GM21381 (cell line): Measurements from ENCODE around the gene HBE1.

ENCODE experiments used
- ATAC-seq: cut with Tn5 transposase; IDR thresholded peaks from one replicate; pipeline ENCODE4 v1.9.1; 2021; ENCODE audit warnings: mild to moderate bottlenecking, moderate library complexity; ENCODE audit not compliant: unreplicated experiment

The HBE1 gene

DNA sequence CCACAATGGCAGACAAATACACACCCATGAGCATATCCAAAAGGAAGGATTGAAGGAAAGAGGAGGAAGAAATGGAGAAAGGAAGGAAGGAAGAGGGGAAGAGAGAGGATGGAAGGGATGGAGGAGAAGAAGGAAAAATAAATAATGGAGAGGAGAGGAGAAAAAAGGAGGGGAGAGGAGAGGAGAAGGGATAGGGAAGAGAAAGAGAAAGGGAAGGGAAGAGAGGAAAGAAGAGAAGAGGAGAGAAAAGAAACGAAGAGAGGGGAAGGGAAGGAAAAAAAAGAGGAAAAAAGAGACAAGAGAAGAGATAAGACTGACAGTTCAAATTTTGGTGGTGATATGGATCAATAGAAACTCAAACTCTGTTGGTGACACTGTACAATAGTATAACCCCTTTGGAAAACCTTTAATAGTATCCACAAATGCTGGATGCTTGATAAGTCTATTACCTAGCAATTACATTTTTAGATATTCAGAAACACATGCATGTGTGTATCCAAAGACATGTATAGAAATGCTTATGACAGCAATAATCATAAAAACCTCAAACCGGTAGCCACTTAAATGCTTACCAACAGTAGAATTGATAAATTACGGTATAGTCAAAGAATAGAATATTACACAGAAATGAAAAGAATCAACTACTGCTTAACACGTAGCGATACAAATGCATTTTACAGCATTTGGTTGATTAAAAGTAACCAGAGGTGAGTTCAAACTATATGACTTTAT is 34.2 kb downstream of the HBE1 start:
- ATAC-seq = no peak

DNA sequence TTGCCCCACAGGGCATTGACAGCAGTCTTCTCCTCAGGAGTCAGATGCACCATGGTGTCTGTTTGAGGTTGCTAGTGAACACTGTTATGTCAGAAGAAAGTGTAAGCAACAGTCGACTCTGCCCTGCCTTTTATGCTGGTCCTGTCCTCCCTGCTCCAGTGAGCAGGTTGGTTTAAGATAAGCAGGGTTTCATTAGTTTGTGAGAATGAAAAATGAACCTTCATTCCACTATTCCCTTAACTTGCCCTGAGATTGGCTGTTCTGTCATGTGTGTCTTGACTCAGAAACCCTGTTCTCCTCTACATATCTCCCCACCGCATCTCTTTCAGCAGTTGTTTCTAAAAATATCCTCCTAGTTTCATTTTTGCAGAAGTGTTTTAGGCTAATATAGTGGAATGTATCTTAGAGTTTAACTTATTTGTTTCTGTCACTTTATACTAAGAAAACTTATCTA is 35.3 kb downstream of the HBE1 start, which contains the start of gene HBD:
Gene HBD, minus strand, starts transcription at position 103 of the 454 bp plus-strand sequence. Its CDS starts 50 bp downstream, at position 53.
- ATAC-seq = peak; percentile 86

DNA sequence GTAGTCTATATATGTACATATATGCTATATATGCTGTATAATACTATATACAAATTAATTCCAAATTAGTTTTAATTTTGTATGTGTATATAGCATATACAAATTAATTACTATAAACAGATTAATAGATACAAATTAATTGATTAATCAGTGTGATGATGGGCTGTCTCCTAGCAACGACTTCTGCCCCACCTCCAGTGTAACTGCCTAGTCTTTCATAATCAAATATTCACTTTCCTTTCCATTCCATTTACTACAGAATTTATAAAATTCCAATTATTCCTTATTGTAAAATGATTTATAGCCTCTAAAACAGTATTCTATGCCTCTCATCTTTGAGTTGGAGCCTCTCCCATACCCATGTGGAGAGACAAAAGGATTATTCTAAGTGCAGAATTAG is 36.4 kb downstream of the HBE1 start:
- no peak for ATAC-seq

DNA sequence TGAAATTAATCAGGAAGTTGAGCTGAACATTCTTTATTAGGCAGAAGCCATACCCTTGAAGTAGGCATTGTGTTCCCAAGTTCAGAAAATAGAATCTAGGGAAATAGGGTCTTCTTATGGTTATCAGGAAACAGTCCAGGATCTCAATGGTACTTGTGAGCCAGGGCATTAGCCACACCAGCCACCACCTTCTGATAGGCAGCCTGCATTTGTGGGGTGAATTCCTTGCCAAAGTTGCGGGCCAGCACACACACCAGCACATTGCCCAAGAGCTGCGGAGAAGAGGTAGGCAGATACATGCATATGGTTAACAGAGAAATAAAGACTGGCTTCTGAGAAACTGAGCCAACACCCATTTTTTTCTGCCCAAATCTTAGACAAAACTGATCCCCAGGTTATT is 36.9 kb downstream of the HBE1 start:
- no peak for ATAC-seq

DNA sequence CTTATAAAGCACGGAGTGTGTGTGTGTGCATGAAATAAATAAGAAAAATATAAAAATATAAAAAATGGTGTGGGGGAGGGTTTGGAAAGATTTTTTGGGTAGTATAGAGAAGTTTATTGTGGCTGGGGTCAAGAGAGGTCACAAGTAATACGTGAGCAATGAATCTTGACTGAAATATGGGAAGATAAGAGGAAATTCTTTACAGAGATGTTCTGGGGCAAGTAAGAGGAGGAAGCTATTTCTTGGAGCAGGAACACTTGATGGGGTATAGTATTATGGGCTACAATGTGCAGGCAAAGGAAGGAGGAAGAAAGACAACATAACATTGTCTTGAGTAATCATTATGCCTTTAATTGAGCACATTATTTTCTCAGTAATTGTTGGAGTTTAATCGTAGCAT is 37.6 kb downstream of the HBE1 start:
- no peak for ATAC-seq

DNA sequence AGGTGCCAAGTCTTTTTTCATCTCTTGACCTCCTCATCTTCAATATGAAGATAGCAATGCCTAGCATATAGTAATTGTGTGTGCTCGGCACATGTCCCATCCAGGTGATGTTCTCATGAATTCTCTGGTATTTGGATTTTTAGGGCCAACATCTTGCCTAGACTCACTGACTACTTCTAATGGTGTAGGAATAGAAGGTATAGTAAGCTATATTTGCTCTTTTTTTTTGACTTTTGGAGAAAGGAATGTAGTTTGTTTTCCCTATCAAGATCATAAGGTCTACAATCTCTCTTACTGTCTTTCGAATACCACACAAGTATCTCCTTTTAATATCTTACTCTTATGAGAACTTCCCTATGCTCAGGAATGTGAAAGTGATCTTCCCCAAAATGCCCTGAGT is 38.6 kb downstream of the HBE1 start:
- ATAC-seq = no peak

DNA sequence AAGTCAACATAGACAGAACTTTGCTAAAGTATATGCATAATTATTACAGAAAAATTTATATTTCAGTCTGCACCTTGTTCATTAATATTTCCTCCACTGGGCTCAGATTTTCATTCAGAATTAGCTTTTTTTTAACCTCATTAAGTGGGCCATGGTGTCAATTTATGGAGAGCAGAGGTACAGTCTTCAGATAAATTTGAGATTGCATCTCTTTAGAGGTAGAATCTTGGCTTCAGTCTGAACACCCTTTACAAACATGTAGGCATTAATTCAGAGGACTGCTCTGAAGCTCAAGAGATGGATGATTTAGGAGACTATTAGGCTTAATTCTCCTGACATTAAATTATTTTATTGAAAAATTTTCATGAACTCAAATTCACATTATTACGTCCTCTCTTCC is 39.5 kb downstream of the HBE1 start:
- no peak for ATAC-seq

DNA sequence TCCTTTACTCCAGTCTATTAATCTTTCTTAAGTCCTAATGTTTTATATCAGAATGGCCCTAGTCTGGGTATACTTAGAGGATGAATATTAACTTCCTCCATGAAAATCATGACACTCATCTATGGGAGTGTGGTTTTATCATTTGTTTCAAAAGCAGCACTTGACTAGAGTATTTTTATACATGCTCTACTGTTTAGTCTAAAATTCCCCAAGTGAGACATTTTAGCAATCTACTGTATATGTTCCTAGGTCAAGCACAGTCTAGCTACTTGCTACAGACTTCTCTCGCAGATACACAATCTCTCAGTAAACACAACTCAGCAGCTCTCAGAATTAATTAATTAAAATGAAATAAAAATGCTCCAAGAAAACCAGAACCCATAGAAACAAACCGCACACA is 39.9 kb downstream of the HBE1 start:
- ATAC-seq = no peak

DNA sequence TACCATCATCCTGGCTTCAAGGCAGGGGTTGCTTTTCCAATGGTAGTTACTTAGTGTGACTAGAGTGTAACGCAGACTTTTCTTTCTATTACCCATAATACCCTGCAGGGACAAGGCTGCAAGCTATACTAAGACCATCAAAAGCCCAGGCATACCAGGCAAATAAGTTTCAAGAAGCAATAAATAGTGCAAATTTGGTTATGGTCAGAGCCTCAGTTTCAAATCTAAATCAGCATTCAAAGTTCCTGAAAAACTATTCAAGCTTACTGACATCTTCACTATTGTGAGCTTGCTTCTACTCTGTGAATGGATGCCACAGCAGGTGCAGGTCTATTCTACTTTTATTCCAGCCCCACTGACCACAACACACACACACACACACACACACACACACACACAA is 40.4 kb downstream of the HBE1 start:
- no peak for ATAC-seq

DNA sequence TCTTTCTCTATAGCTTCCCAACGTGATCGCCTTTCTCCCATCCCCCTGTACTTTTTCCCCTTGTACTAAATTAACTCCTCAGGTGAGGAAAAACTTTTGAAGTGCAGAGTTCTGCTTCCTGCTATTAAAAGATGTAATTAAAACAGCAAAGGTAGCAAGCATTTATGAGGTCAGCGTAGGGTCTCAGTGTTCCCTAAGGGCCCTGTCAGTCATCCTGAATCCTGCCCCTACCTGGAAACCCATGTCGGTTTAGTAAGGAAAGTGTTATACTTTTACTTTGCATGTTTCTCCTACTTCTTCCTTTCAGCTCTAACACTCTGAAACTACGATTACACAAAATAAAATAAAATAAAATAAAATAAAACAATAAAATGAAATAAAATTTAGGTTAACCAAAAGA is 41.6 kb downstream of the HBE1 start:
- ATAC-seq = no peak

DNA sequence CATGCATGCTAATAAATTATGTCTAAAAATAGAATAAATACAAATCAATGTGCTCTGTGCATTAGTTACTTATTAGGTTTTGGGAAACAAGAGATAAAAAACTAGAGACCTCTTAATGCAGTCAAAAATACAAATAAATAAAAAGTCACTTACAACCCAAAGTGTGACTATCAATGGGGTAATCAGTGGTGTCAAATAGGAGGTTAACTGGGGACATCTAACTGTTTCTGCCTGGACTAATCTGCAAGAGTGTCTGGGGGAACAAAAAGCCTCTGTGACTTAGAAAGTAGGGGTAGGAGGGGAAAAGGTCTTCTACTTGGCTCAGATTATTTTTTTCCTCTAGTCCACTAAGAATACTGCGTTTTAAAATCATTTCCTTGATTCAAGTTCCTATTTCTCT is 42.1 kb downstream of the HBE1 start:
- ATAC-seq = no peak

DNA sequence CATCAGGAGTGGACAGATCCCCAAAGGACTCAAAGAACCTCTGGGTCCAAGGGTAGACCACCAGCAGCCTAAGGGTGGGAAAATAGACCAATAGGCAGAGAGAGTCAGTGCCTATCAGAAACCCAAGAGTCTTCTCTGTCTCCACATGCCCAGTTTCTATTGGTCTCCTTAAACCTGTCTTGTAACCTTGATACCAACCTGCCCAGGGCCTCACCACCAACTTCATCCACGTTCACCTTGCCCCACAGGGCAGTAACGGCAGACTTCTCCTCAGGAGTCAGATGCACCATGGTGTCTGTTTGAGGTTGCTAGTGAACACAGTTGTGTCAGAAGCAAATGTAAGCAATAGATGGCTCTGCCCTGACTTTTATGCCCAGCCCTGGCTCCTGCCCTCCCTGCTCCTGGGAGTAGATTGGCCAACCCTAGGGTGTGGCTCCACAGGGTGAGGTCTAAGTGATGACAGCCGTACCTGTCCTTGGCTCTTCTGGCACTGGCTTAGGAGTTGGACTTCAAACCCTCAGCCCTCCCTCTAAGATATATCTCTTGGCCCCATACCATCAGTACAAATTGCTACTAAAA is 42.9 kb downstream of the HBE1 start, which contains the start of gene HBB:
Gene HBB, minus strand, starts transcription at position 340 of the 579 bp plus-strand sequence. Its CDS starts 50 bp downstream, at position 290.
- ATAC-seq = no peak

DNA sequence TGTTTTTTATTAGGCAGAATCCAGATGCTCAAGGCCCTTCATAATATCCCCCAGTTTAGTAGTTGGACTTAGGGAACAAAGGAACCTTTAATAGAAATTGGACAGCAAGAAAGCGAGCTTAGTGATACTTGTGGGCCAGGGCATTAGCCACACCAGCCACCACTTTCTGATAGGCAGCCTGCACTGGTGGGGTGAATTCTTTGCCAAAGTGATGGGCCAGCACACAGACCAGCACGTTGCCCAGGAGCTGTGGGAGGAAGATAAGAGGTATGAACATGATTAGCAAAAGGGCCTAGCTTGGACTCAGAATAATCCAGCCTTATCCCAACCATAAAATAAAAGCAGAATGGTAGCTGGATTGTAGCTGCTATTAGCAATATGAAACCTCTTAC is 44.3 kb downstream of the HBE1 start:
- no peak for ATAC-seq

DNA sequence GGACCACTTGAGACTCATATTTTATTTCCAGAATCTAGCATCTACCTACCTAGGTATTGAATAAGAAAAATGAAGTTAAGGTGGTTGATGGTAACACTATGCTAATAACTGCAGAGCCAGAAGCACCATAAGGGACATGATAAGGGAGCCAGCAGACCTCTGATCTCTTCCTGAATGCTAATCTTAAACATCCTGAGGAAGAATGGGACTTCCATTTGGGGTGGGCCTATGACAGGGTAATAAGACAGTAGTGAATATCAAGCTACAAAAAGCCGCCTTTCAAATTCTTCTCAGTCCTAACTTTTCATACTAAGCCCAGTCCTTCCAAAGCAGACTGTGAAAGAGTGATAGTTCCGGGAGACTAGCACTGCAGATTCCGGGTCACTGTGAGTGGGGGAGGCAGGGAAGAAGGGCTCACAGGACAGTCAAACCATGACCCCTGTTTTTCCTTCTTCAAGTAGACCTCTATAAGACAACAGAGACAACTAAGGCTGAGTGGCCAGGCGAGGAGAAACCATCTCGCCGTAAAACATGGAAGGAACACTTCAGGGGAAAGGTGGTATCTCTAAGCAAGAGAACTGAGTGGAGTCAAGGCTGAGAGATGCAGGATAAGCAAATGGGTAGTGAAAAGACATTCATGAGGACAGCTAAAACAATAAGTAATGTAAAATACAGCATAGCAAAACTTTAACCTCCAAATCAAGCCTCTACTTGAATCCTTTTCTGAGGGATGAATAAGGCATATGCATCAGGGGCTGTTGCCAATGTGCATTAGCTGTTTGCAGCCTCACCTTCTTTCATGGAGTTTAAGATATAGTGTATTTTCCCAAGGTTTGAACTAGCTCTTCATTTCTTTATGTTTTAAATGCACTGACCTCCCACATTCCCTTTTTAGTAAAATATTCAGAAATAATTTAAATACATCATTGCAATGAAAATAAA is 44.9 kb downstream of the HBE1 start:
- no peak for ATAC-seq

DNA sequence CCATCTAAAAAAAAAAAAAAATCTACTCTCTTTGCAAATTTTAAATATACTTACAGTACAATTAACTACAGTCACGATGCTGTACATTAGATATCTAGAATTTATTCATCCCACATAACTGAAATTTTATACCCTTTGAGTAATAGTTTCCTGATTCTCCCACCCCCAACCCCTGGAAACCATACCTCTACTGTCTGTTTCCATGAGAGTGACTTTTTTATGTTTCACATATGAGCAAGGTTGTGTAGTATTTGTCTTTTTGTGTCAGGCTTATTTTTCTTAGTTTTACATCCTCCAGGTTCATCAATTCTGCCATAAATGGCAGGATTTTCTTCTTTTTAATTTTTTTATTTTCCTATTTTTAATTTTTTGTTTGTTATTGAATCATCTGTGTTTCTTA is 46.1 kb downstream of the HBE1 start:
- ATAC-seq = no peak

DNA sequence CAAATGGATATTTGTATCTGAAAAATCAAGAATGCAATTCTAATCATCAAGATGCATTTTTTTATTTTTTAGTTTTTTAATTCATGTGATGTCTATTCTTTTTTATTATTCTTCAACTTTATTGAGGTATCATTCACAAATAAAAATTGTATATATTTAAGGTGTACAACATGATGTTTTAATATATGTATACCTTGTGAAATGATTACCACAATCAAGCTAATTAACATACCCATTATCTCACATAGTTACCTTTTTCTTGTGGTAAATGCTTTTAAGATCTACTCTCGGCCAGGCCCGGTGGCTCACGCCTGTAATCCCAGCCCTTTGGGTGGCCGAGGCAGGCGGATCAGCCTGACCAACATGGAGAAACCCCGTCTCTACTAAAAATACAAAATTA is 46.6 kb downstream of the HBE1 start:
- ATAC-seq = no peak
